WTC11 (cell line): ENCODE measurements around the gene TUBGCP2. TPM values are rescaled to one million over a fixed set of nuclear protein-coding genes. Genes with fewer than 3 reads are reported as not detected.

Experiments used
- ATF1 ChIP-seq: sonication (generic); formaldehyde crosslinking; IDR thresholded peaks from 2 replicates; pipeline ENCODE4 v1.8.1; 2023; ENCODE audit warnings: mild to moderate bottlenecking, moderate library complexity, missing genetic modification reagents
- ATF3 ChIP-seq: sonication (generic); formaldehyde crosslinking; conservative IDR thresholded peaks from 2 replicates; pipeline ENCODE4 v1.8.1; 2022; ENCODE audit warnings: mild to moderate bottlenecking, missing genetic modification reagents
- CDX4 ChIP-seq: fragments of 250-450 bp; sonication (Bioruptor Pico); IDR thresholded peaks from 2 replicates; pipeline ENCODE4 v1.9.0; 2021; ENCODE audit warnings: moderate library complexity, mild to moderate bottlenecking, inconsistent platforms, borderline replicate concordance
- CREB1 ChIP-seq: sonication (generic); formaldehyde crosslinking; IDR thresholded peaks from 2 replicates; pipeline ENCODE4 v1.8.0; 2023; ENCODE audit warnings: mild to moderate bottlenecking, missing genetic modification reagents
- E2F4 ChIP-seq: sonication (generic); formaldehyde crosslinking; IDR thresholded peaks from 2 replicates; pipeline ENCODE4 v1.8.1; 2022; ENCODE audit warnings: low read depth, mild to moderate bottlenecking, moderate library complexity, missing genetic modification reagents, borderline replicate concordance
- E2F5 ChIP-seq: sonication (generic); formaldehyde crosslinking; IDR thresholded peaks from 2 replicates; pipeline ENCODE4 v1.8.1; 2022; ENCODE audit warnings: mild to moderate bottlenecking, moderate library complexity, missing genetic modification reagents
- ESRRA ChIP-seq: sonication (generic); formaldehyde crosslinking; IDR thresholded peaks from 2 replicates; pipeline ENCODE4 v1.8.1; 2022; ENCODE audit warnings: mild to moderate bottlenecking, missing genetic modification reagents, borderline replicate concordance
- ETV6 ChIP-seq: sonication (generic); formaldehyde crosslinking; IDR thresholded peaks from 2 replicates; pipeline ENCODE4 v1.8.1; 2022; ENCODE audit warnings: mild to moderate bottlenecking, missing genetic modification reagents
- FOXK1 ChIP-seq: sonication (generic); formaldehyde crosslinking; IDR thresholded peaks from 2 replicates; pipeline ENCODE4 v1.8.0; 2022; ENCODE audit warnings: mild to moderate bottlenecking, moderate library complexity, missing genetic modification reagents
- FOXP4 ChIP-seq: sonication (generic); formaldehyde crosslinking; IDR thresholded peaks from 2 replicates; pipeline ENCODE4 v1.8.0; 2022; ENCODE audit warnings: mild to moderate bottlenecking, missing genetic modification reagents
- GRHL2 ChIP-seq: fragments of 250-450 bp; sonication (Bioruptor Pico); IDR thresholded peaks from 2 replicates; pipeline ENCODE4 v1.8.0; 2022; ENCODE audit warnings: mild to moderate bottlenecking, moderate library complexity; ENCODE audit not compliant: insufficient replicate concordance, severe bottlenecking
- HMGA2 ChIP-seq: fragments of 250-450 bp; sonication (Bioruptor Pico); IDR thresholded peaks from 2 replicates; pipeline ENCODE4 v1.4.0; 2021; ENCODE audit warnings: mild to moderate bottlenecking, moderate library complexity
- HMGXB4 ChIP-seq: sonication (generic); formaldehyde crosslinking; IDR thresholded peaks from 2 replicates; pipeline ENCODE4 v1.8.1; 2023; ENCODE audit warnings: mild to moderate bottlenecking, moderate library complexity, missing genetic modification reagents
- IRF2 ChIP-seq: sonication (generic); formaldehyde crosslinking; IDR thresholded peaks from 2 replicates; pipeline ENCODE4 v1.8.0; 2022; ENCODE audit warnings: low read depth, missing genetic modification reagents, borderline replicate concordance
- JUN ChIP-seq: sonication (generic); formaldehyde crosslinking; IDR thresholded peaks from 2 replicates; pipeline ENCODE4 v1.8.0; 2023; ENCODE audit warnings: mild to moderate bottlenecking, missing genetic modification reagents
- MAX ChIP-seq: sonication (generic); formaldehyde crosslinking; IDR thresholded peaks from 2 replicates; pipeline ENCODE4 v1.8.0; 2022; ENCODE audit warnings: mild to moderate bottlenecking, missing genetic modification reagents
- NFATC4 ChIP-seq: fragments of 250-450 bp; sonication (Bioruptor Pico); IDR thresholded peaks from 2 replicates; pipeline ENCODE4 v1.9.0; 2021; ENCODE audit warnings: mild to moderate bottlenecking
- NR1H2 ChIP-seq: sonication (generic); formaldehyde crosslinking; IDR thresholded peaks from 2 replicates; pipeline ENCODE4 v1.9.0; 2021; ENCODE audit warnings: mild to moderate bottlenecking, moderate library complexity, missing genetic modification reagents
- NR2C2 ChIP-seq: sonication (generic); formaldehyde crosslinking; IDR thresholded peaks from 2 replicates; pipeline ENCODE4 v1.8.0; 2022; ENCODE audit warnings: mild to moderate bottlenecking, missing genetic modification reagents
- SMAD3 ChIP-seq: sonication (generic); formaldehyde crosslinking; IDR thresholded peaks from 2 replicates; pipeline ENCODE4 v1.8.0; 2022; ENCODE audit warnings: missing genetic modification reagents, mild to moderate bottlenecking, borderline replicate concordance
- SOX15 ChIP-seq: fragments of 250-450 bp; sonication (Bioruptor Pico); IDR thresholded peaks from 2 replicates; pipeline ENCODE4 v1.9.0; 2021; ENCODE audit warnings: mild to moderate bottlenecking
- TCF7 ChIP-seq: sonication (generic); formaldehyde crosslinking; IDR thresholded peaks from 2 replicates; pipeline ENCODE4 v1.8.0; 2022; ENCODE audit warnings: mild to moderate bottlenecking, low read depth, missing genetic modification reagents, moderate library complexity
- TEAD1 ChIP-seq: sonication (generic); formaldehyde crosslinking; IDR thresholded peaks from 2 replicates; pipeline ENCODE4 v1.8.0; 2022; ENCODE audit warnings: mild to moderate bottlenecking, missing genetic modification reagents
- TEAD4 ChIP-seq: sonication (generic); formaldehyde crosslinking; IDR thresholded peaks from 2 replicates; pipeline ENCODE4 v1.8.0; 2022; ENCODE audit warnings: mild to moderate bottlenecking, missing genetic modification reagents
- ZMAT4 ChIP-seq: fragments of 250-450 bp; sonication (Bioruptor Pico); IDR thresholded peaks from 2 replicates; pipeline ENCODE4 v1.9.0; 2021; ENCODE audit warnings: mild to moderate bottlenecking
- ZNF219 ChIP-seq: sonication (generic); formaldehyde crosslinking; IDR thresholded peaks from 2 replicates; pipeline ENCODE4 v1.8.0; 2023; ENCODE audit warnings: missing genetic modification reagents, mild to moderate bottlenecking, borderline replicate concordance
- ZNF281 ChIP-seq: sonication (generic); formaldehyde crosslinking; IDR thresholded peaks from 2 replicates; pipeline ENCODE4 v1.8.0; 2023; ENCODE audit warnings: mild to moderate bottlenecking, missing genetic modification reagents
- ZNF423 ChIP-seq: fragments of 250-450 bp; sonication (Bioruptor Pico); IDR thresholded peaks from 2 replicates; pipeline ENCODE4 v2.1.2; 2022; ENCODE audit warnings: mild to moderate bottlenecking, moderate library complexity
- total RNA-seq: library from RNA; stranded (reverse); gene quantifications from 3 replicates; pipeline ENCODE4 v1.2.3, GENCODE V29; 2021

Gene TUBGCP2
- total RNA-seq, 1 experiment from 2014 or later = 62.5 TPM

- TF ChIP-seq E2F4 (CRISPR knock-in tag) = no peak
- TF ChIP-seq FOXP4 = peak; percentile 90
- no peak for TF ChIP-seq ZNF281 (CRISPR knock-in tag)
- TF ChIP-seq FOXK1 (CRISPR knock-in tag) = peak; percentile 43; the same call in 1 of the 2 replicates
- TF ChIP-seq ESRRA (CRISPR knock-in tag) = no peak
- peak; percentile 44; the same call in 1 of the 2 replicates for TF ChIP-seq MAX (CRISPR knock-in tag)
- peak; percentile 37; the same call in 1 of the 2 replicates for TF ChIP-seq TEAD1 (CRISPR knock-in tag)
- TF ChIP-seq CREB1 = no peak
- 0 out of 2 replicates have a peak, but pooled peaks have one; percentile 47 for TF ChIP-seq ATF1 (CRISPR knock-in tag)
- TF ChIP-seq NR1H2 (CRISPR knock-in tag) = no peak
- peak; percentile 40; the same call in 1 of the 2 replicates for TF ChIP-seq NR2C2 (CRISPR knock-in tag)
- TF ChIP-seq TEAD4 (CRISPR knock-in tag) = peak; percentile 33; the same call in 1 of the 2 replicates
- TF ChIP-seq IRF2 (CRISPR knock-in tag) = no peak
- TF ChIP-seq HMGA2 = no peak
- no peak for TF ChIP-seq ZNF423
- no peak for TF ChIP-seq ATF3
- TF ChIP-seq E2F5 = peak; percentile 52; the same call in 1 of the 2 replicates
- no peak for TF ChIP-seq CDX4 (CRISPR knock-in tag)
- TF ChIP-seq ZMAT4 (CRISPR knock-in tag) = no peak
- TF ChIP-seq SMAD3 (CRISPR knock-in tag) = no peak
- peak; percentile 72; the same call in 1 of the 2 replicates for TF ChIP-seq ETV6 (CRISPR knock-in tag)
- no peak for TF ChIP-seq NFATC4 (CRISPR knock-in tag)
- TF ChIP-seq HMGXB4 (CRISPR knock-in tag) = no peak
- TF ChIP-seq TCF7 (CRISPR knock-in tag) = 0 out of 2 replicates have a peak, but pooled peaks have one; percentile 32
- TF ChIP-seq JUN = no peak
- no peak for TF ChIP-seq GRHL2 (CRISPR knock-in tag)
- no peak for TF ChIP-seq ZNF219 (CRISPR knock-in tag)
- TF ChIP-seq SOX15 (CRISPR knock-in tag) = no peak
Observed at GRCh38 chr10:133230387-133231195, 78.1 kb downstream of the TUBGCP2 start (continued).
